ENCODE data around the gene AOPEP. TPM values are rescaled to one million over a fixed set of nuclear protein-coding genes. Genes with fewer than 3 reads are reported as not detected.

AOPEP gene
- total RNA-seq, 1 experiment from 2014 or later = 15.0 TPM

GRCh38 chr9:95115104-95115503, 388.6 kb downstream of the AOPEP start:
- no peaks in the 10 kb centered on the region for H3K4me1 ChIP-seq (ENCODE audit: insufficient read depth, low read length)
- no peak overlapping the region for H2BK5ac ChIP-seq (ENCODE audit: insufficient read length, low read length)
- no peak overlapping the region for H3K4me3 Mint-ChIP-seq
- no CpG with 5 or more reads among the region's 6 CpGs for WGBS (ENCODE audit: extremely low coverage, insufficient read length, low lambda C conversion rate)
- no peak overlapping the region for H2AFZ ChIP-seq (ENCODE audit: low read length)
- H3K9me3 ChIP-seq (ENCODE audit: control insufficient read depth, low read depth, low read length) = no peaks in the 10 kb centered on the region
- H3K23ac ChIP-seq (ENCODE audit: insufficient read length, low read depth, low read length) = no peak overlapping the region
- H3K79me1 ChIP-seq (ENCODE audit: insufficient read depth, low read depth, low read length, poor library complexity, severe bottlenecking) = no peaks in the 10 kb centered on the region
- no peak overlapping the region for H3K27ac ChIP-seq (ENCODE audit: insufficient read length, low read depth, low read length)
- no peak overlapping the region; a peak in 1 of 7 replicates for H3K27ac Mint-ChIP-seq
- H4K8ac ChIP-seq (replicated peaks; ENCODE audit: insufficient read length, low read depth, low read length) = no peak overlapping the region
- no peaks in the 10 kb centered on the region for H3K27me3 Mint-ChIP-seq (ENCODE audit: low read depth)
- no peak overlapping the region for H3K14ac ChIP-seq (ENCODE audit: insufficient read depth, low read length)
- DNase-seq = no peak
- no peak overlapping the region for H3K4me2 ChIP-seq (ENCODE audit: insufficient read depth, insufficient read length, low read length)
- no peak for TF ChIP-seq CTCF (conservative IDR thresholded peaks at IDR 0.05)
- no peaks in the 10 kb centered on the region for H4K20me1 ChIP-seq (ENCODE audit: control insufficient read depth, insufficient read depth, insufficient read length)
- no peak overlapping the region for H3K56ac ChIP-seq (ENCODE audit: insufficient read length, low read depth, low read length)
- 0 out of 4 replicates have a peak, but pooled peaks cover 0 to 4% of the 10 kb centered on the region in 2 experiments for H3K4me1 Mint-ChIP-seq
- no peaks in the 10 kb centered on the region for H3K27me3 ChIP-seq (ENCODE audit: insufficient read depth, low read length)
- H2BK120ac ChIP-seq (ENCODE audit: low read depth, low read length, poor library complexity, severe bottlenecking) = no peak overlapping the region
- no peaks in the 10 kb centered on the region for H3K9me3 Mint-ChIP-seq
- H3K79me2 ChIP-seq (ENCODE audit: insufficient read depth, low read length) = no peaks in the 10 kb centered on the region
- no peak overlapping the region for H4K5ac ChIP-seq (ENCODE audit: insufficient read length, low read depth, low read length)
- H3K4ac ChIP-seq (ENCODE audit: low read depth, low read length) = no peak overlapping the region
- no peak overlapping the region for H2BK20ac ChIP-seq (ENCODE audit: low read depth, low read length, poor library complexity, severe bottlenecking)
- no peak overlapping the region for H4K91ac ChIP-seq (ENCODE audit: insufficient read length, low read depth, low read length)
- peaks cover 0 to 2% (median 0%) of the 10 kb centered on the region in 3 experiments; a peak in 2 of 7 replicates for H3K36me3 Mint-ChIP-seq (ENCODE audit: insufficient read depth in 1 of 3, low read depth in 3 of 3)
- H2BK12ac ChIP-seq (ENCODE audit: insufficient read length, low read depth, low read length) = no peak overlapping the region
- H3K18ac ChIP-seq (ENCODE audit: insufficient read length, low read depth, low read length) = no peak overlapping the region
- no peak overlapping the region for H3T11ph ChIP-seq (ENCODE audit: low read length)
- no peak overlapping the region for H2AK5ac ChIP-seq (ENCODE audit: insufficient read length, low read length)
- H3K9ac ChIP-seq (ENCODE audit: extremely low read depth, insufficient read length, low read length) = no peak overlapping the region
- no peaks in the 10 kb centered on the region for H3K23me2 ChIP-seq (ENCODE audit: insufficient read length, low read depth, low read length, poor library complexity, severe bottlenecking)
- no peak overlapping the region for H2BK15ac ChIP-seq (ENCODE audit: low read depth, low read length)
